T-helper 2 cell treated with Interferon-gamma antibody and Interleukin-4, amounts not matched to agents 5 μg/mL and 100 μg/mL, for 36 hours (primary cell): ENCODE measurements around the gene PDP2.
"Not testable (repeated sequence)": the region's sequence is repeated elsewhere in the genome, so short reads cannot be mapped to it uniquely, and the experiment has no call there.

Experiments used
- DNase-seq: peaks from one replicate; pipeline ENCODE4 v3.0.0; 2021; ENCODE audit warnings: low spot score
- H3K27ac Mint-ChIP-seq: one replicate; pipeline ENCODE4 v1.8.0; 2021; ENCODE audit warnings: mild to moderate bottlenecking, mixed read lengths
- H3K27me3 Mint-ChIP-seq: one replicate; pipeline ENCODE4 v1.8.0; 2021; ENCODE audit warnings: low read depth, mixed read lengths
- H3K36me3 Mint-ChIP-seq: one replicate; pipeline ENCODE4 v1.8.0; 2021; ENCODE audit warnings: low read depth, mixed read lengths
- H3K4me1 Mint-ChIP-seq: one replicate; pipeline ENCODE4 v1.8.0; 2021; ENCODE audit warnings: low read depth, mixed read lengths
- H3K4me3 Mint-ChIP-seq: one replicate; pipeline ENCODE4 v1.8.0; 2022; ENCODE audit warnings: mild to moderate bottlenecking, moderate library complexity, mixed read lengths
- H3K9me3 Mint-ChIP-seq: one replicate; pipeline ENCODE4 v1.8.0; 2021; ENCODE audit warnings: mixed read lengths

Gene PDP2

DNA sequence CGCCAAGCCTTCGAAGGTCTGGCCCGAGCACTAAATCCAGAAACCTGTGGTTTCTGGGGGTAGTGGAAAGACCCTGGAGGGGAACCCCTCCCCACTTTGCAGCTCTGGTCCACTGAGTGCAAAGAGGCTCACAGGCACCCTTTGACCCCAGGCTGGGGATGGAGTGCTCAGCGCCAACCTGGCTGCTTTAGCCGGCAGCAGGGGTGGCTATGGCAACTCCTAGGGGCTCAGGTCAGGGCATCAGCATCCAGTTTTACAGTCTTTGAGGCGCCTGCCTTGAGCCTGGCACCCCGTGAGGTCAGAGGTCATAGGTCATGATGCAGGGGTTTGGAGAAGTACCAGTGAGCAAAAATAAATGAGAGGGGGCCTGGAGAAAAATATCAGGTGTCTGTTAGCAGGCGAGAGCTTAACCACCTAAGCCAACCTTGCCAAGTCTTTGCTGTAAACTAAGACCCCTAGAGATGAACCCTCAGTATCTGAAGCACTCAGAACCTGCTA, 18.2 kb upstream of the PDP2 start:
- no peak for DNase-seq
- Mint-ChIP-seq H3K27me3 (no peaks in the 10 kb centered on the region), H3K4me3 (no peak overlapping the region), H3K27ac (no peak overlapping the region), H3K9me3 (no peaks in the 10 kb centered on the region), H3K4me1 (no peaks in the 10 kb centered on the region), H3K36me3 (no peaks in the 10 kb centered on the region)

DNA sequence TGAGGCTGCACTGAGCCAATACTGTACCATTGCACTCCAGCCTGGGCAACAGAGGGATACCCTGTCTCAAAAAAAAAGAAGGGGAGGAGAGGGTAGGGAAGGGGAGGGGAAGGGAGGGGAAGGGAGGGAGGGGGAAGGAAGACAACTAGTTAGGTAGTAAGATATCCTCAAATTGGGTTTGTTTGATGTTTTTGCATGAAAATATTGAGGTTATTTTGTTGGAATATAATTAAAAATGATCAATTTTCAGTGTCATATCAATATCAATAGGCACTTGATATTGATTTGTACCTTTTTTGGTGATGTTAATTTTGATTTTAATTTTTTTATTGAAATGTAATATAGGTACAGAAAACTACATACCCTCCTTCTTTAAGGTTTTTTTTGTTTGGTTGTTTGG, 16.6 kb upstream of the PDP2 start:
- no peak for DNase-seq
- H3K27me3 Mint-ChIP-seq: no peaks in the 10 kb centered on the region
- H3K9me3 Mint-ChIP-seq: no peaks in the 10 kb centered on the region
- H3K4me1 Mint-ChIP-seq: no peaks in the 10 kb centered on the region
- H3K4me3 Mint-ChIP-seq: no peak overlapping the region
- no peak overlapping the region for H3K27ac Mint-ChIP-seq
- no peaks in the 10 kb centered on the region for H3K36me3 Mint-ChIP-seq

DNA sequence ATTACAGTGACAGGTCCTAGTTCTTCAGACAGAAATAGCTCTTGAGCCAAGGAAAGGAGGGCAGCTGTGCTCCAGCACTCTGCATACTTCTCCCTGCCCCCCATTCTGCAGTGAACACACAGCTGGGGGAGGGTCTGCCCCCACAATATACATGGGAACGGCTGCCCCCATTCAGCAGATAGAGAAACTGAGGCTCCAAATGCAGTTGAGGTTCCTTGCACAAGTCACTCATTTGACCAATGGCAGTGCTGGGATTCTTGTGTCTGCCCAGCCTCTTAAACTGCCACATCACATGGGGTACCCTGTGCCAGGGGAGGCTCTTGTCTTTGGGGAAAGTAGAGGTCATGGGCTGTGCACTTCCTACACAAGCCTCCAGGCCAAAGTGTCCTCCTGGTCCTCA, 10.9 kb upstream of the PDP2 start:
- Mint-ChIP-seq H3K4me1 (peaks cover 17% of the 10 kb centered on the region), H3K9me3 (no peaks in the 10 kb centered on the region), H3K4me3 (no peak overlapping the region), H3K36me3 (no peaks in the 10 kb centered on the region), H3K27ac (no peak overlapping the region), H3K27me3 (no peaks in the 10 kb centered on the region)
- no peak for DNase-seq

DNA sequence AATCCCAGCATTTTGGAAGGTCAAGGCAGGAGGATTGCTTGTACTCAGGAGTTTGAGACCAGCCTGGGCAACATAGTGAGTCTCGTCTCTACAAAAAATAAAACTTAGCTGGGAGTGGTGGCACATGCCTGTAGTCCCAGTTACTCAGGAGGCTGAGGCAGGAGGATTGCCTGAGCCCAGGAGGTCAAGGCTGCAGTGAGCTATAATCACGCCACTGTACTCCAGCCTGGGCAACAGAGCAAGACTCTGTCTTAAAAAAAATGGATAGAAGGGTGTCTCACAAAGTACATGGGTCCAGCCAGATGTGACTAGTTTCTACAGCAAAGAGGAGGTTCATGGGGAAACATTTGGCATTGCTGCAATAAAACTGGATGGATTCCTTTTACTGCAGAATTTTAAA, 9.0 kb upstream of the PDP2 start:
- not testable (repeated sequence) for DNase-seq, H3K9me3 Mint-ChIP-seq, H3K27me3 Mint-ChIP-seq, H3K36me3 Mint-ChIP-seq
- peak overlapping the region; percentile 41 for H3K27ac Mint-ChIP-seq
- H3K4me1 Mint-ChIP-seq: peaks cover 30% of the 10 kb centered on the region
- H3K4me3 Mint-ChIP-seq: peak overlapping the region; percentile 6

DNA sequence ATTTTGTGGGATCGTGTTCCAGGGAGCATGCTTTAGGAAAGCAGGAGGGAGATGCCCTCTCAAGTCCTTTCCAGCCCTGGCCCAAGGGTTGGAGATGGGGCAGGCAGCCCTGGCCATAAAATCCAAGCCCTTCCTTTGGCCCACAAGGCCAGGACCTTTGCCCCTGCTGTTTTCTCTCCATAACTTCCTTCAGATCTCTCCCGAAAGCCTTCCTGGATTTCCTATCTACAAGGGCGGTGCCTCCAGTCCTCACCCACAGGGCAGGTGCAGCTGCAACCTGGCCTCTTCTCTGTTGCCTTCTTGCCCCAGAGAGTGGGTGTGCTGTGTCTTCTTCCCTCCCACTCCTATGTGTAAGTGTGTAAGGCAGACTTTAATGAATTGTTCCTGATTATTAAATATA, 8.5 kb upstream of the PDP2 start:
- DNase-seq: no peak
- no peaks in the 10 kb centered on the region for H3K36me3 Mint-ChIP-seq
- no peak overlapping the region for H3K4me3 Mint-ChIP-seq
- H3K9me3 Mint-ChIP-seq: peaks cover 5% of the 10 kb centered on the region
- H3K4me1 Mint-ChIP-seq: peaks cover 30% of the 10 kb centered on the region
- H3K27me3 Mint-ChIP-seq: no peaks in the 10 kb centered on the region
- no peak overlapping the region for H3K27ac Mint-ChIP-seq

DNA sequence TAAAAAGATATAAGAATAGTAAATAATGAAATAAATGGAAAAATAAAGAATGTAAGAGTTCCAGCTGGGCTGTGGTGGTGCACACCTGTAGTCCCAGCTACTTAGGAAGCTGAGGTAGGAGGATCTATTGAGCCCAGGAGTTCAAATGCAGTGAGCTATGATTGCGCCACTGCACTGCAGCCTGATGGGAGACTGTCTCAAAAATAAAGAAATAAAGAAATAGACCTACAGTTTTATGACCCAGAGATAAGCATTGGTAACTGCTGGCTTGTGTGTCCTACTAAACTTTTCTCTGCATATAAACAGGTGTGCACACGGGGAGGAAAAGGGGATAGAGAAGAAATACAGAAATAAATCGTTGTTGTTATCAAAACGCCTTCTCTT, 7.8 kb upstream of the PDP2 start:
- H3K36me3 Mint-ChIP-seq: no peaks in the 10 kb centered on the region
- peaks cover 30% of the 10 kb centered on the region for H3K4me1 Mint-ChIP-seq
- H3K27ac Mint-ChIP-seq: peak overlapping the region; percentile 90
- DNase-seq: no peak
- no peaks in the 10 kb centered on the region for H3K27me3 Mint-ChIP-seq
- H3K4me3 Mint-ChIP-seq: peak overlapping the region; percentile 87
- peaks cover 5% of the 10 kb centered on the region for H3K9me3 Mint-ChIP-seq

DNA sequence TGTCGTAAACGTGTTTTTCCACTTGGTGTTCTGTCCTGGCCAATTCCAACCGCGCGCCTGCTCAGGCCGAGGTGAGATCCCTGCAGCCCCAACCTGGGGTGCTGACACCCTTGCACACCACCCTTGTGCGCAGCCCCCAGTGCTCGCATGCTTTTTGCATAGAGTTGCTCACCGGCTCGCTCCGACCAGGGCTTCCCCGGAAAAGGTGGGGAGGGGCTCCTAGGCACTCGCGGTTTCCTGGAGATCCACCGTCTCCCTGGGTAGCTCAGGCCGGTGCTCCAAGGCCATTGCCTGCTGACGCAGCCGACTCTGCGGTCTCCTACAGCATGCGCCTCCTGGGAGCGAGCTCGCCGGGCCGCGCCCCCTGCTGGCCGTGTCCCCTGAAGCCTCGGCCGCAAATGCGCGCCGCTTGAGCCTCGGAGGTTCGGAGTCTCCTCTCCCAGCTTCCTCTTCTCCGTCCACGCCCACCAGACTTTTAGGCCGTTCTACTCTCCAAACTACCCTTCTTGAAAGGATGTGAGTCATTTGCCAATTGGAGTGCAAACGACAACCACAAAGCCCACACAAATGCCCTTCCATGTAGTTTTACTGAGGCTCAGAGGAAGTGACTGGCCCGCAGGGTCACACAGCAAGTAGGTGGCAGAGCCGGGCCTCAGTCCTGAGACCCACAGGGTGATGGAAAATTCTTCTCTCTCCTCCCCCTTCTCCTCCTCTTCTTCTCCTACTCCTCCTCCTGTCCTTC, 7.2 kb upstream of the PDP2 start:
- H3K27me3 Mint-ChIP-seq: no peaks in the 10 kb centered on the region
- no peaks in the 10 kb centered on the region for H3K36me3 Mint-ChIP-seq
- H3K27ac Mint-ChIP-seq: peak overlapping the region; percentile 90
- peaks cover 5% of the 10 kb centered on the region for H3K9me3 Mint-ChIP-seq
- peak overlapping the region; percentile 87 for H3K4me3 Mint-ChIP-seq
- H3K4me1 Mint-ChIP-seq: peaks cover 34% of the 10 kb centered on the region
- DNase-seq: peak; percentile 97

DNA sequence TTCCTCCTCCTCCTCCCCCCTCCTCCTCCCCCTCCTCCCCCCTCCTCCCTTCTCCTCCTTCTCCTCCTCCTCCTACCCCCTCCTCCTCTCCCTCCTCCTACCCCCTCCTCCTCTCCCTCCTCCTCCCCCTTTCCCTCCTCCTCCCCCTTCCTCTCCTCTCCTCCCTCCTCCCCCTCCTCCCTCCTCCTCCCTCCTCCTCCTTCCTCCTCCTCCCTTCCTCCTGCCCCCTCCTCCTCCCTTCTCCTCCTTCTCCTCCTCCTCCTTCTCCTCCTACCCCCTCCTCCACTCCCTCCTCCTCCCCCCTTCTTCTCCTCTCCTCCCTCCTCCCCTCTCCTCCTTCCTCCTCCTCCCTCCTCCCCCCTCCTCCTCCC, 6.6 kb upstream of the PDP2 start:
- Mint-ChIP-seq H3K27ac (peak overlapping the region; percentile 94), H3K9me3 (peaks cover 5% of the 10 kb centered on the region), H3K36me3 (no peaks in the 10 kb centered on the region), H3K4me1 (peaks cover 40% of the 10 kb centered on the region), H3K4me3 (no peak overlapping the region), H3K27me3 (no peaks in the 10 kb centered on the region)
- DNase-seq: no peak

DNA sequence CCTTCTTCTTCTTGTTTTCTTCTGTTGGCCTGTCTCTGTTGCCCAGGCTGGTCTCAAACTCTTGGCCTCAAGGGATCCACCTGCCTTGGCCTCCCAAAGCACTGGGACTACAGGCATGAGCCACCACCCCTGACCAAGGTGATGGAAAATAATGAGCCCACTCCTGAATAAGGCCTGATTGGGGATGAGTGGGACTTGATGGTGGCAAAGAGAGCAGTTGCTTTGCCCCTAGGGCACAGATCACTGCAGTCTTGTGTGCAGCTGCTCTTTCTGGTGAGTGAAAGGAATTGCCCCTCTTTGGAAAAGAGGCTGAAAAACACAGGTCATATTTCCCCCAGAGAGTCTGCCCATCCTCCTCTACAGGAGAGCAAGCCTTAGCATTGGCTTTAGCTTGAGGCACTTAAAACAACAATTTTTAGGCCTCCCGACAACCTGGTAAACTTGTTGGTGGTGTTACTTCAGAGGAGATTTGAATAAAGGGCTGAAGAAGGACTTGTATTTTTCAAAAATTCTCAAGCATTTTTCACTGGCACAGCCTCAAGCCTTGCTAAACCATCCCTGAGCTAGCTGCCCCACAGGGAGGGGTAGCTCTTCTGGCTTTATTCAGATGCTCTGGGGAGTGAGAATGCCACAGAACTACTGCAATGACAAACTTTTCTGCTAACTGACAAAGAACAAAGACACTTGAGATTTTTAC, 6.1 kb upstream of the PDP2 start:
- H3K9me3 Mint-ChIP-seq: peaks cover 5% of the 10 kb centered on the region
- no peaks in the 10 kb centered on the region for H3K27me3 Mint-ChIP-seq
- peaks cover 42% of the 10 kb centered on the region for H3K4me1 Mint-ChIP-seq
- H3K27ac Mint-ChIP-seq: peak overlapping the region; percentile 94
- H3K4me3 Mint-ChIP-seq: peak overlapping the region; percentile 50
- DNase-seq: peak; percentile 19
- no peaks in the 10 kb centered on the region for H3K36me3 Mint-ChIP-seq

DNA sequence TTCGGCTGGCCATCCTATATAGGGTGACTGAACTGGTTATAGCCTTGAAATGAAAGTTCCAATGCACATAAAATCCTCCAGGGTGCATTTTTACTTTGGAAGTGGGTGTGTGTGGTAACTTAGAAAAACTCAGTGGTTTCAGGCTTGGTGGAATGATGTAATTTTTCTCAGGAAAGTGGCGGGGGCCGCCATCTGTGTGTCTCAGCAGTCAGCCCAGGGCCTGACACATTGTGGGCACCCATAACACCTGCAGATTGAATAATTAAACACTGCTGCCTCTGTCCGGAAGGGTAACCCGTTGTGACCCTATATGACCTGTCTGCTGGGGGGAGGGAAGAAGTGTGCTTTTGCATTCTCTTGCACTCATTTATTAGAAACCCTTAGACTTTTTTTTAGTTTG, 2.2 kb upstream of the PDP2 start:
- Mint-ChIP-seq H3K4me1 (peaks cover 52% of the 10 kb centered on the region), H3K36me3 (peaks cover 2% of the 10 kb centered on the region), H3K9me3 (peaks cover 5% of the 10 kb centered on the region), H3K27me3 (no peaks in the 10 kb centered on the region), H3K27ac (peak overlapping the region; percentile 66), H3K4me3 (peak overlapping the region; percentile 45)
- peak; percentile 85 for DNase-seq

DNA sequence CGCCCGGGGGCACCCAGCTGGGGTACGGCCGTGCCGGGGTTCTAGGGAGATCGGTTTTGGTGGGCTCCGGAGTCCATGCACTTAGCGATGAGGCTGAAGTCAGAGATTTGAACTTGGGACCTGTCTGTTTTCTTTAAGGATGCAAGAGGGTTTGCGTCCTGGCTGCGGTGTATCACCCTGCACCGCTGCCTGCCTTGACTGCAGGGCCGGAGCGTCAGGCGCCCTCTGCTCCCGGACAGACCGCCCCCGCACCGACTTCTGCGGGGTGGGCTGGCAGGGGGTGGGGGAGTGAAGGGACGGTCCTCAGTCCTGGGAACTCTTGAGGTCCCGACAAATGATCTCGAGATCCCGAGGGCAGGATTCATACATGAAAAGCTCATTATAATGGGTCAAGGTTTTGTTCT, 701 bp downstream of the PDP2 start:
- peak overlapping the region; percentile 79 for H3K4me3 Mint-ChIP-seq
- no peaks in the 10 kb centered on the region for H3K27me3 Mint-ChIP-seq
- peaks cover 45% of the 10 kb centered on the region for H3K4me1 Mint-ChIP-seq
- peaks cover 4% of the 10 kb centered on the region for H3K9me3 Mint-ChIP-seq
- peak overlapping the region; percentile 36 for H3K27ac Mint-ChIP-seq
- H3K36me3 Mint-ChIP-seq: peaks cover 15% of the 10 kb centered on the region
- DNase-seq: peak; percentile 25

DNA sequence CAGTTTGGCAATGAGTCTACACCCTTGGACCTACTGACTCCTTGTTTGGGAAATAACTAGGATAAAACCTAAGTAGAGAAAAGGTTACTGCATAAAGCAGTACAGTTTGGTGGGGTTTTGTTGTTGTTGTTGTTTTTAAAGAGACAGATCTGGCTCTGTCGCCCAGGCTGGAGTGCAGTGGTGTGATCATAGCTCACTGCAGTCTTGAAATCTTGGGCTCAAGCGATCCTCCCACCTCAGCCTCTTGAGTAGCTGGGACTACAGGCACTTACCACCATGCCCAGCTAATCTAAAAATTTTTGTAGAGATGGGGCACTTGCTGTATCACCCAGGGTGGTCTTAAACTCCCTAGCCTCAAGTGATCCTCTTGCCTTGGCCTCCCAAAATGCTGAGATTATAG, 1.2 kb downstream of the PDP2 start:
- no peak for DNase-seq
- Mint-ChIP-seq H3K27me3 (no peaks in the 10 kb centered on the region), H3K4me1 (peaks cover 44% of the 10 kb centered on the region), H3K27ac (no peak overlapping the region), H3K36me3 (peaks cover 19% of the 10 kb centered on the region), H3K9me3 (no peaks in the 10 kb centered on the region), H3K4me3 (peak overlapping the region; percentile 79)

DNA sequence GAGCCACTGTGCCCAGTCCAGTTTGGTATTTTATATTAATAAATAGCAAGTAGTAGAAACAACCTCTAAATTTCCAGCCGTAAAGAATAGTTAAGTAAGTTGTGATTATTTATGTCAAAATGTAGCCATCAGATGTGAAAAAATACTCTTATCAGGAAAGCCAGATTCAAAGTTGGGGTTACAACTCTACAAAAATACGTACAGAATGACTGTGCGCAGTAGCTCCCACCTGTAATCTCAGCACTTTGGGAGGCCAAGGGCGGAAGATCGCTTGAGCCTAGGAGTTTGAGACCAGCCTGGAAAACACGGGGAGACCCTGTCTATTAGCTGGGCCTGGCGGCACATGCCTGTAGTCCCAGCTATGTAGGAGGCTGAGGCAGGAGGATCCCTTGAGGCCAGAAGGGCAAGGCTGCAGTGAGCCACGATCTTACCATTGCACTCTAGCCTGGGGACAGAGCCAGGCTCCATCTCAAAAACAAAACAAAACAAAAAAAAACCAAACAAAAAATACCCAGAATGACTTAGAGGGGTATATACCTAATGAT, 1.7 kb downstream of the PDP2 start:
- Mint-ChIP-seq H3K27ac (peak overlapping the region; percentile 8), H3K4me3 (peak overlapping the region; percentile 79), H3K36me3 (peaks cover 24% of the 10 kb centered on the region), H3K9me3 (no peaks in the 10 kb centered on the region), H3K4me1 (peaks cover 48% of the 10 kb centered on the region), H3K27me3 (no peaks in the 10 kb centered on the region)
- DNase-seq: no peak

DNA sequence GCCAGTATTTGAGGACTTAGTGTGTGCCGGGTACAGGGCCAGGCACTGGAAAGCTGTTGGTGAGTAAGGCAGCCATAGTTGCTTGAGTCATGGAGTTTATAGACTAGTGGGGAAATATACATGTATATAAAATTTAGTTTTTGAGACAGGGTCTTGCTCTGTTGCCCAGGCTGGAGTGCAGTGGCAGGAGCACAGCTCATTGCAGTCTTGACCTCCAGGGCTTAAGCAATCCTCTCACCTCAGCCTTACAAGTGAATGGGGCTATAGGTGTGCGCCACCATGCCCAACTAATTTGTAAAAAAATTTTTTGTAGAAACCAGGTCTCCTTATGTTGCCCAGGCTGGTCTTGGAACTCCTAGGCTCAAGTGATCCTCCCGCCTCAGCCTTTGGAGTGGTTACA, 2.4 kb downstream of the PDP2 start:
- Mint-ChIP-seq H3K36me3 (peaks cover 25% of the 10 kb centered on the region), H3K9me3 (no peaks in the 10 kb centered on the region), H3K27me3 (no peaks in the 10 kb centered on the region), H3K4me1 (peaks cover 51% of the 10 kb centered on the region), H3K27ac (no peak overlapping the region), H3K4me3 (no peak overlapping the region)
- DNase-seq: no peak
